Activated gamma-delta T cell treated with Interleukin-2 at 50 U/mL for 16 hours (primary cell): ENCODE measurements around the gene SPINT1.
A peak's percentile ranks its signal among the peaks of the same experiment; 100 is the strongest.

ENCODE experiments used
- DNase-seq: peaks from one replicate; pipeline ENCODE4 v3.0.0-alpha.2; 2020

SPINT1 gene

DNA sequence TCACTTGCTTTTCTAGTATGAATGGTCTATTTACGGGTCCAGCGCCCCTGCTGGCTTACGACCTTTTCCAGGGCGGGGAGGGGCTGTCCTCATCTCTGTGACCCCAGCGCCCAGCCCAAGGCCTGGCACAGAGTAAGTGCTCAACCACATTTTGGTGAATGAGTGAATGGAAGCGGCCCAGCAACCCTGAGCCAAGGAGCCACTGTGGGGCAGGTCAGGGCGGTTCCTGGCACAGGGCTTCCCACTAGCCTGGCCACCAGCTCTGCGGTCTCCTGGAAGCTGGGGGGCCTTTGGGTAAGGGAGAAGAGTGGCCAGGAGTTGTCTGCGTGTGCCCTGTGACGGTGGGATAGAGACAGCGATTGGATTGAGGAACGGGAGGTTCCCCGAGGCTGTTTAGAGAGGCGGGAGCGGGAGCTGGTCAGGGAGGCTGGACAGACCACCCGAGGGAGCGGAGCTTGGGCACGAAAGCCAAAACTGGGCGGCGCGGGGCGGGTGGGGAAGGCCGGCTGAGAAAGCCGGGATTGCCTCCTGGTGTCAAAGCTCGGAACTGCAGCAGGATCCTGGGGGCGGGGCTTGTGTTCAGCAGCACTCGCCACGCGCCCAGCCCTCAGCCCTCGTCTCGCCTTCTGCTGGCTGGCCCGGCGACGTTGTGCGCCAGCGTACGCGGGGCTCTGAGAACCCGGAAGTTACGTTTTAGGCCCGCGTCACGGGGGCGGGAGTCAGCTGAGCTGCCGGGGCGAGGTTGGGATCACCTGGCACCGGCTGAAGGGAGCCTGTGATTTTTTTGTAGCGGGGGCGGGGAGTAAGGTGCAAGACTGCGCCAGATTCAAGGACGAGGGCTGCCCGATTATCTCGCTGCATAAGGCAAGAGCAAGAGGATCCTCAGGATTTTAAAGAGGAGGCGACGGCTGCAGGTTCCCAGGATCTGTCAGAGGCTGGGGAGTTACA, 50.2 kb downstream of the SPINT1 start, which contains the start of gene VPS18:
VPS18 (plus strand) TSS at position 718 of the 948 bp plus-strand sequence. CDS start 319 bp downstream, outside the sequence.
- DNase-seq = peak; percentile 99

DNA sequence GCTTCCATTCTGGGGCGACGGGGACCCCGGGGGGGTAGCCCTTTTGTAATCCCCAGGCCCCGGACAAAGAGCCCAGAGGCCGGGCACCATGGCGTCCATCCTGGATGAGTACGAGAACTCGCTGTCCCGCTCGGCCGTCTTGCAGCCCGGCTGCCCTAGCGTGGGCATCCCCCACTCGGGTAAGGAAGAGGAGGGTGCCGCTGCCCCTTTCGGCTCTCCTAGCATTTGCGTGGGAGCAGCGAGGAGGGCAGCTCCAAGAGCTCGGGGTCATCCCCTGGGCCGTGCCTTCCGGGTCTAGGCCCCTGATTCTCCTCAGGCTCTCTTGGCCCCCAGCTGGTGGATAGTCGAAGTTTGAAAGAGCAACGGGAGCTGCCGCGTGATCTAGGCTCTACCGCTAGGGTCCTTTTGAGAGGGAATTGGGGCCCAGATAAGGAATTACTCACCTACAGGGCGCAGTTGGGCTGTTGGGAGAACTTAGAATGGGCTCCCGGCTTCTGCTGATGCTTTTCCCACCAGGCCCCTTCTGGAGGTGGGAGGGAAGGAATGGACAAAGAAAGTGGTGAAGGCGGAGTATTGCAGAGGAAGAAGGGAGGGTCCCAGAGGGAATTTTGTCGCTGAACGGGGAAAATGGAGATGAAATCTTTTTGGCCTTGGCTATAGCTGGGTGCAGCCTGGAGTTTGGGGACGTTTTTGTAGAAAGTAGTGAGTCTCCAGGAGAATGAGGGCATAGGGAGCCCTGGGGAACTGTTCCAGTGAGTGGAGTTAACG, 51.0 kb downstream of the SPINT1 start:
- peak; percentile 49 for DNase-seq

DNA sequence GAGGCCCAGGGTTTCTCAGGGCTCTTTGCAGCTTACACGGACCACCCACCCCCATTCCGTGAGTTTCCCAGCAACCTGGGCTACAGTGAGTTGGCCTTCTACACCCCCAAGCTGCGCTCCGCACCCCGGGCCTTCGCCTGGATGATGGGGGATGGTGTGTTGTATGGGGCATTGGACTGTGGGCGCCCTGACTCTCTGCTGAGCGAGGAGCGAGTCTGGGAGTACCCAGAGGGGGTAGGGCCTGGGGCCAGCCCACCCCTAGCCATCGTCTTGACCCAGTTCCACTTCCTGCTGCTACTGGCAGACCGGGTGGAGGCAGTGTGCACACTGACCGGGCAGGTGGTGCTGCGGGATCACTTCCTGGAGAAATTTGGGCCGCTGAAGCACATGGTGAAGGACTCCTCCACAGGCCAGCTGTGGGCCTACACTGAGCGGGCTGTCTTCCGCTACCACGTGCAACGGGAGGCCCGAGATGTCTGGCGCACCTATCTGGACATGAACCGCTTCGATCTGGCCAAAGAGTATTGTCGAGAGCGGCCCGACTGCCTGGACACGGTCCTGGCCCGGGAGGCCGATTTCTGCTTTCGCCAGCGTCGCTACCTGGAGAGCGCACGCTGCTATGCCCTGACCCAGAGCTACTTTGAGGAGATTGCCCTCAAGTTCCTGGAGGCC, 55.8 kb downstream of the SPINT1 start:
- DNase-seq = no peak

DNA sequence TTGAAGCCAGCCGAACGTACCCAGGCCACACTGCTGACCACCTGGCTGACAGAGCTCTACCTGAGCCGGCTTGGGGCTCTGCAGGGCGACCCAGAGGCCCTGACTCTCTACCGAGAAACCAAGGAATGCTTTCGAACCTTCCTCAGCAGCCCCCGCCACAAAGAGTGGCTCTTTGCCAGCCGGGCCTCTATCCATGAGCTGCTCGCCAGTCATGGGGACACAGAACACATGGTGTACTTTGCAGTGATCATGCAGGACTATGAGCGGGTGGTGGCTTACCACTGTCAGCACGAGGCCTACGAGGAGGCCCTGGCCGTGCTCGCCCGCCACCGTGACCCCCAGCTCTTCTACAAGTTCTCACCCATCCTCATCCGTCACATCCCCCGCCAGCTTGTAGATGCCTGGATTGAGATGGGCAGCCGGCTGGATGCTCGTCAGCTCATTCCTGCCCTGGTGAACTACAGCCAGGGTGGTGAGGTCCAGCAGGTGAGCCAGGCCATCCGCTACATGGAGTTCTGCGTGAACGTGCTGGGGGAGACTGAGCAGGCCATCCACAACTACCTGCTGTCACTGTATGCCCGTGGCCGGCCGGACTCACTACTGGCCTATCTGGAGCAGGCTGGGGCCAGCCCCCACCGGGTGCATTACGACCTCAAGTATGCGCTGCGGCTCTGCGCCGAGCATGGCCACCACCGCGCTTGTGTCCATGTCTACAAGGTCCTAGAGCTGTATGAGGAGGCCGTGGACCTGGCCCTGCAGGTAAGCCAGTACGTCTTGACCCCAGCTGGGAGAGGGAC, 56.6 kb downstream of the SPINT1 start:
- no peak for DNase-seq

DNA sequence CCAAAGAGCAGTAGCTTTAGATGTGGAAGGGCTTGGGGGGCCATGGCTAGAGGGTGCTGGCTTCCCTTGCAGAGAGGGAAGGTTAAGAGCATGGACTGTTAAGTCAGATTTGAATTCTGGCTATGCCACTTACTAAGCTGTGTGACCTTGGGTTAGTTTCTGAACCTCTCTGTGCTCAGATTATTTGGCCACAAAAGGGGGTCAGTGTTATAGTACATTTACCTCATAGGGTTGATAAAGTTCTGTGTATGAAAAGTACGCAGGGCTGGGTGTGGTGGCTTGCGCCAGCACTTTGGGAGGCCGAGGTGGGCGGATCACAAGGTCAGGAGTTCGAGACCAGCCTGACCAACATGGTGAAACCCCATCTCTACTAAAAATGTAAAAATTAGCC, 57.2 kb downstream of the SPINT1 start:
- DNase-seq = no peak

DNA sequence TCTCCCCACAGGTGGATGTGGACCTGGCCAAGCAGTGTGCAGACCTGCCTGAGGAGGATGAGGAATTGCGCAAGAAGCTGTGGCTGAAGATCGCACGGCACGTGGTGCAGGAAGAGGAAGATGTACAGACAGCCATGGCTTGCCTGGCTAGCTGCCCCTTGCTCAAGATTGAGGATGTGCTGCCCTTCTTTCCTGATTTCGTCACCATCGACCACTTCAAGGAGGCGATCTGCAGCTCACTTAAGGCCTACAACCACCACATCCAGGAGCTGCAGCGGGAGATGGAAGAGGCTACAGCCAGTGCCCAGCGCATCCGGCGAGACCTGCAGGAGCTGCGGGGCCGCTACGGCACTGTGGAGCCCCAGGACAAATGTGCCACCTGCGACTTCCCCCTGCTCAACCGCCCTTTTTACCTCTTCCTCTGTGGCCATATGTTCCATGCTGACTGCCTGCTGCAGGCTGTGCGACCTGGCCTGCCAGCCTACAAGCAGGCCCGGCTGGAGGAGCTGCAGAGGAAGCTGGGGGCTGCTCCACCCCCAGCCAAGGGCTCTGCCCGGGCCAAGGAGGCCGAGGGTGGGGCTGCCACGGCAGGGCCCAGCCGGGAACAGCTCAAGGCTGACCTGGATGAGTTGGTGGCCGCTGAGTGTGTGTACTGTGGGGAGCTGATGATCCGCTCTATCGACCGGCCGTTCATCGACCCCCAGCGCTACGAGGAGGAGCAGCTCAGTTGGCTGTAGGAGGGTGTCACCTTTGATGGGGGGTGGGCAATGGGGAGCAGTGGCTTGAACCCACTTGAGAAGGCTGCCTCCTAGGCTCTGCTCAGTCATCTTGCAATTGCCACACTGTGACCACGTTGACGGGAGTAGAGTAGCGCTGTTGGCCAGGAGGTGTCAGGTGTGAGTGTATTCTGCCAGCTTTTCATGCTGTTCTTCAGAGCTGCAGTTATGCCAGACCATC, 59.0 kb downstream of the SPINT1 start:
- no peak for DNase-seq

DNA sequence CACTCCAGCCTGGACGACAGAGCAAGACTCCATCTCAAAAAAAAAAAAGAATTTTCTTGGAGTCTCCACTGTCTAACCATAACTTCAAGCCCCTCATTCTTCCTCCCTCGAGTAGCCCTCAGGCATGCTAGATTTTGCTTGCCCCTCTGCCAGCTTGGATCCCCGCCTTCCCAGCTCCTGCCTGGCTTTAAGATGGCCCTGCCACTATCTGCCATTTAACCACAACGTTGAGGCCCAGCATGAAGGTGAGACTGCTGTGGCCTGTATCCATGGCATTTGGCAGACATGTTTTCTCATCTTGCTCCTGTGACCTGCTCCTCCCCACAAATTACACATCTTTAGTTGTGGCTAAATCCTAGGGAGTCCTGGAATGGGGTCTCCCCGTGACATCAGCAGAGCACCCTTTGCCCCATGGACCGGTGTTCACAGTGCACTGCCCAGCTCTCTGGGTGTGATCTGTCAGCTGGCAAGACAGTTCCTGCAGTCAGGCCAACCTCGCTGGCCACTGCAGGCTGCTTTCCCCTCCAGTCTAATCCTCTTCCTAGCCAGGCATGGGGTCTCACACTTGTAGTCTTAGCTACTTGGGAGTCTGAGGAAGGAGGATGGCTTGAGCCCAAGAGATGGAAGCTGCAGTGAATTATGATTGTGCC, 60.8 kb downstream of the SPINT1 start:
- no peak for DNase-seq

DNA sequence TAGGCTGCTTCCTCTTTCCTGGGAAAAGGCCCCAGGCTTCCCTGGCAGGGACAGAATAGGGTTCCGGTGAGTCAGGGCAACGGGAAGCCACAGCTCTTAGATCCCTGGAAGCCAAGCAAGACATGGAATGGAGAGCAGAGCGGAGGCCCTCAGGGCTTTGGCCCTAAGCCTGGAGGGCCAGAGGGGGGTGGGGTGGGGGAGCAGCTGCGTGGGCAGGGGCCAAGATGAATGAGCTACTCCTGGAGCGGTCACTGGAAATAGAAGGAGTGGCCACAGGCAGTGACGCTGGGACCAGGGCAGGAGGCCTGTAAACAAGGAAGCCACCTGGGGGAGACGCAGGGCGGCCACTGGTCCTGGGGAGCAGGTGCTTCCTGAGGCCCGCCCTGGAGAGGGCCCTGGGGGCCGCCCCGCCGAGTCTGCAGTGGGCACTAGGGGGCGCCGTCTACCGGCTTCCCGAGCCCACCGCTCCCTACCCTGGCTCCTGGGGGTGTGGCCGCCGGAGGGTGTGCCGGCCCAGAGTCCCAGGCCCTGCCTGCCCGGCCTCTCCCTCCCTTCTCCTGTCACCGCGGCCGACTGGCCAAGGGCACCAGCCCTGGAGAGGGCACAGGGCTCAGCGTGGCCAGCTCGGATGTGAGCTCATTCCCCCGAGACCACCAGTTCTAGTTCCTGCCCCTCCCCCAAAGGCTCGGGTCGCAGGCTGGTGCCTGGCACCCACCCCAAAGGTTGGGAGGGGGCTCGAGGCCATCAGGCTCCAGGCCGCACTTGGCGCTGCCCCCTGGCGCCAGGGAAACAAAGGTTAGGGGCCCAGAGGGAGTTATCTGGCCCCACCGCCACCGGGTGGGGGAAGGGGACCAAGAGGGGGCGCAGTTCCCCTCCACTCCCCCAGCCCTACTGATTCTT, 62.5 kb downstream of the SPINT1 start:
- peak; percentile 69 for DNase-seq

DNA sequence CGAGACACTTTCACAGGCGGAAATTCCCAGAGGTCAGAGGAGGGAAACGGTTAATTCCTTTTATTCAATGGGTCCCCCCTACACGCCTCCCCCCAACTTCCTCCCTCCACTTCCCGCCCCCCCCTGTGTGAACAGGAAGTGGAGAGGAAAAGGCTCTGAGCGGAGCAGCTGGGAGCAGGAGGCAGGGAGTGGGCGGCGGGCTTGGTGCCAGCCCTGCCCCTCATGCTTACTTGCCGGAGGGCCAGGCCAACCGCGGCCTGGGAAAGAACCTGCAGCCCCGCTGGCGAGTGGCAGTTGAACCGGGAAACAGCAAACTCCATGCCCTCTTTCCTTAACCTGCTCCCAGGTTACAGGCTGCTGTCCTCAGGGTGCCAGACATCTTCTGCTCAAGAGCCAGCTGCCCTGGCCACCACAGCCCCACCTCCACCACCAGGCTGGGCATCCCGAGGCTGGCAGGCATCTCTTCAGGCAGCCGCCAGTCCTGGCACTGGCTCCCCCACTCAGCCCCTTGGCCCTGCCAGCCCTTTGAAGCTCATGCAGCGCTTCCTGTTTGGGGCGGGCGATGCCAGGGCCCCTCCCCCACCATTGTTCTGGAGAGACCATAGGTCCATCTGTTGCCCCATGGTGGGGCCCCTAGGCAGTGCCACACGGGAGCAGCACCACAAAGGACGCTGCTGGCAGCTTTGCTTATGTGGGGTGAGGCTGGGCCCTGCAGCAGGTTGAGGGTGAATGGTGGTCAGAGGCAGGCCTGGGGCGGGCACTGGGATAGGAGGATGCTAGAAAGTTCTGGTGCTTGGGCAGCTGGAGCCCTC, 63.3 kb downstream of the SPINT1 start:
- peak; percentile 72 for DNase-seq
